Sigmoid colon (tissue), 7 donors: ENCODE results near the gene KCNIP4. TPM values are rescaled to one million over a fixed set of nuclear protein-coding genes. Genes with fewer than 3 reads are reported as not detected.
A peak's percentile ranks its signal among the peaks of the same experiment; 100 is the strongest.

Source experiments
- DNase-seq: peaks from one replicate; pipeline ENCODE4 v3.0.0-alpha.2; 2019
- H3K27ac ChIP-seq, 4 donors: fragments of 200-600 bp; sonication (generic); one replicate each; pipeline ENCODE4 v1.5.1; 2016 to 2019; ENCODE audit warnings: mild to moderate bottlenecking in 1 of 4
- H3K27me3 ChIP-seq, 3 donors: fragments of 200-600 bp; sonication (generic); one replicate each; pipeline ENCODE4 v1.5.1; 2019; ENCODE audit warnings: mild to moderate bottlenecking in 1 of 3
- H3K36me3 ChIP-seq, 4 donors: fragments of 200-600 bp; sonication (generic); one replicate each; pipeline ENCODE4 v1.5.1; 2016 to 2019
- H3K4me1 ChIP-seq, 4 donors: fragments of 200-600 bp; sonication (generic); one replicate each; pipeline ENCODE4 v1.5.1; 2017 to 2019
- H3K4me3 ChIP-seq, 4 donors: fragments of 200-600 bp; sonication (generic); one replicate each; pipeline ENCODE4 v1.5.1; 2017 to 2019; ENCODE audit warnings: mild to moderate bottlenecking in 2 of 4, moderate library complexity in 1 of 4
- H3K9me3 ChIP-seq, 4 donors: fragments of 200-600 bp in 3 of 4; sonication (generic) in 3 of 4; one replicate each; pipeline versions ENCODE4 v1.5.1 to v1.6.1; 2013 to 2019
- CTCF ChIP-seq, 4 experiments: fragments of 450-650 bp in 3 of 4; fragments of 200-600 bp in 1 of 4; IDR thresholded peaks; one replicate each; pipeline ENCODE4 v1.5.1; 2016 to 2019; ENCODE audit warnings: antibody characterized with exemption in 4 of 4, mild to moderate bottlenecking in 3 of 4, moderate library complexity in 2 of 4
- EP300 ChIP-seq, 4 donors: sonication (generic); formaldehyde crosslinking; IDR thresholded peaks; one replicate each; pipeline ENCODE4 v1.6.1; 2017; ENCODE audit warnings: antibody characterized with exemption in 4 of 4
- POLR2A ChIP-seq, 2 donors: fragments of 450-650 bp; IDR thresholded peaks; one replicate each; pipeline ENCODE4 v1.6.1; 2016; ENCODE audit warnings: antibody characterized with exemption in 2 of 2, mild to moderate bottlenecking in 2 of 2, moderate library complexity in 2 of 2
- POLR2AphosphoS5 ChIP-seq, 4 donors: sonication (generic); formaldehyde crosslinking; IDR thresholded peaks; one replicate each; pipeline ENCODE4 v1.6.1; 2017; ENCODE audit warnings: antibody characterized with exemption in 4 of 4
- WGBS, 2 donors: extraction: QIAGEN DNeasy Blood & Tissue Kit; methylation state at CpG; one replicate each; pipeline ENCODE4 v1.1.7; 2013; 5-methylcytosine and 5-hydroxymethylcytosine counted together
- intact Hi-C: fragments of 100-400 bp; cut with DNase I; formaldehyde crosslinking; loops from one replicate; pipeline ENCODE4 v1.15.1; 2023
- polyA plus RNA-seq, 3 donors: library from polyadenylated mRNA; stranded (reverse); fragments of 200-250 nt; gene quantifications; one replicate each; pipeline ENCODE4 v1.2.3, GENCODE V29; 2013
- total RNA-seq, 4 donors: library from RNA; depleted of rRNA; stranded (reverse); fragments of >200 nt; gene quantifications; one replicate each; pipeline ENCODE4 v1.1.0, GENCODE V29; 2016
- donor health status: healthy with polysubstance abuse.
- donor health status: Bipolar disorder and iron deficiency.
- donor health status: healthy.

The KCNIP4 gene
- total and polyA plus RNA-seq, 7 donors, result 0.60 to 28.5 (median 14.0) TPM; not detected in 1

GRCh38 chr4:21827575-21827974 is 121.0 kb downstream of the KCNIP4 start:
- Histone ChIP-seq H3K27me3 (no peaks in the 10 kb centered on the region), H3K36me3 (no peaks in the 10 kb centered on the region), H3K4me1 (peaks cover 0 to 26% (median 18%) of the 10 kb centered on the region in 4 donors), H3K27ac (peak overlapping the region in 2 of 4 donors; percentile 16 to 36), H3K4me3 (no peak overlapping the region), H3K9me3 (no peaks in the 10 kb centered on the region)
- 67 to 70% methylated on average over 3 of the region's 3 CpGs for WGBS, 2 donors
- DNase-seq, result no peak
- TF ChIP-seq CTCF (IDR thresholded peaks at IDR 0.05) (no peak), EP300 (IDR thresholded peaks at IDR 0.05) (peak in 1 of 4 donors; percentile 6), POLR2AphosphoS5 (IDR thresholded peaks at IDR 0.05) (peak in 3 of 4 donors; percentile 11 to 74 (median 73))
- intact Hi-C loops, result loop anchor here (10.0 kb wide), 1 partner anchor 157 kb away; no protein-coding TSS in a partner anchor

- intact Hi-C loops, result loop anchor here (10.0 kb wide), 1 partner anchor 159 kb away; no protein-coding TSS in a partner anchor
- H3K4me1 ChIP-seq, result peaks cover 0 to 26% (median 18%) of the 10 kb centered on the region in 4 donors
- WGBS, 2 donors, result 88 to 92% methylated on average over 4 of the region's 4 CpGs
Measured at GRCh38 chr4:21826071-21826470, 122.5 kb downstream of the KCNIP4 start.

GRCh38 chr4:21819086-21819485 is 129.5 kb downstream of the KCNIP4 start:
- TF ChIP-seq POLR2A (IDR thresholded peaks at IDR 0.05) (no peak), EP300 (IDR thresholded peaks at IDR 0.05) (no peak), POLR2AphosphoS5 (IDR thresholded peaks at IDR 0.05) (no peak), CTCF (IDR thresholded peaks at IDR 0.05) (no peak)
- intact Hi-C loops, result no loop called here
- peaks cover 0 to 6% (median 3%) of the 10 kb centered on the region in 4 donors for H3K9me3 ChIP-seq
- peaks cover 0 to 4% (median 0%) of the 10 kb centered on the region in 4 donors for H3K4me1 ChIP-seq
- H3K36me3 ChIP-seq, result no peaks in the 10 kb centered on the region
- DNase-seq, result no peak
- H3K27me3 ChIP-seq, result no peaks in the 10 kb centered on the region
- H3K27ac ChIP-seq, result no peak overlapping the region
- no peak overlapping the region for H3K4me3 ChIP-seq
- WGBS, 2 donors, result 60 to 83% methylated on average over 1 of the region's 1 CpG

More at GRCh38 chr4:21826071-21826470, 122.5 kb downstream of the KCNIP4 start:
- Histone ChIP-seq H3K36me3 (no peaks in the 10 kb centered on the region), H3K27ac (no peak overlapping the region), H3K27me3 (no peaks in the 10 kb centered on the region), H3K9me3 (no peaks in the 10 kb centered on the region), H3K4me3 (no peak overlapping the region)
- DNase-seq, result no peak
- no peak for TF ChIP-seq POLR2AphosphoS5 (IDR thresholded peaks at IDR 0.05)
- no peak for TF ChIP-seq CTCF (IDR thresholded peaks at IDR 0.05)
- TF ChIP-seq EP300 (IDR thresholded peaks at IDR 0.05), result no peak

- peaks cover 0 to 4% (median 0%) of the 10 kb centered on the region in 4 donors for H3K4me1 ChIP-seq
- TF ChIP-seq POLR2A (IDR thresholded peaks at IDR 0.05), result no peak
- TF ChIP-seq CTCF (IDR thresholded peaks at IDR 0.05), result no peak
- no peak for TF ChIP-seq POLR2AphosphoS5 (IDR thresholded peaks at IDR 0.05)
- no peak for TF ChIP-seq EP300 (IDR thresholded peaks at IDR 0.05)
- intact Hi-C loops, result no loop called here
- no peaks in the 10 kb centered on the region for H3K27me3 ChIP-seq
- no peak overlapping the region for H3K27ac ChIP-seq
- H3K4me3 ChIP-seq, result no peak overlapping the region
- no peaks in the 10 kb centered on the region for H3K36me3 ChIP-seq
- peaks cover 0 to 6% (median 3%) of the 10 kb centered on the region in 4 donors for H3K9me3 ChIP-seq
- DNase-seq, result no peak
Measured at GRCh38 chr4:21815651-21816377, 132.8 kb downstream of the KCNIP4 start.
